GM20000 (cell line): ENCODE results near the gene TCF7.

Experiments used
- DNase-seq: peaks from one replicate; pipeline ENCODE4 v3.0.0; 2012; ENCODE audit warnings: low spot score
- TF ChIP-seq, protein P1 (sequence below): IDR thresholded peaks from 2 replicates; pipeline ENCODE4 v1.5.1; 2012; ENCODE audit warnings: mild to moderate bottlenecking, control low read depth; ENCODE audit errors: extremely low read depth, missing control alignments

Gene TCF7

DNA sequence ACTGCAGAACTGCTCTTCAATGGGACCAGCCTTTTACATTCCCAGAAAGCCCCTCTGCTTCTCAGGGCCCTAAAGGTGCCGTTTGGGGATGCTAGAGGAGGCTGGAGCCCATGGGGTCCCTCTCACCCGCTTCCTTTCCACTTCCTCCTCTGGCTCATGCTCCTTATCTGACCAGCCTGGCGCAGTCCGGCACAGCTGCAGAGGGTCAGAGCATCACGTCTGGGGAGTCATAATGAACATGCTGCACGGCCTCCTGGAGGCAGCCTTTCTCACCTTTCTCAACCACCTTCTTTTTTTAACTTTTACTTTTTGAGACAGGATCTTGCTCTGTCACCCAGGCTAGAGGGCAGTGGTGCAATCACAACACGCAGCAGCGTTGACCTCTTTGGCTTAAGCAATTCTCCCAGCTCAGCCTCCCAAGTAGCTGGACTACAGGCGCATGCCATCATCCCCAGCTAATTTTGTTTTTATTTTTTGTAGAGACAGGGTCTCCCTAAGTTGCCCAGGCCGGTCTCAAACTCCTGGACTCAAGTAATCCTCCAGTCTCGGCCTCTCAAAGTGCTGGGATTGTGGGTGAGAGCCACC, 15.1 kb upstream of the TCF7 start:
- TF ChIP-seq, protein P1, sequence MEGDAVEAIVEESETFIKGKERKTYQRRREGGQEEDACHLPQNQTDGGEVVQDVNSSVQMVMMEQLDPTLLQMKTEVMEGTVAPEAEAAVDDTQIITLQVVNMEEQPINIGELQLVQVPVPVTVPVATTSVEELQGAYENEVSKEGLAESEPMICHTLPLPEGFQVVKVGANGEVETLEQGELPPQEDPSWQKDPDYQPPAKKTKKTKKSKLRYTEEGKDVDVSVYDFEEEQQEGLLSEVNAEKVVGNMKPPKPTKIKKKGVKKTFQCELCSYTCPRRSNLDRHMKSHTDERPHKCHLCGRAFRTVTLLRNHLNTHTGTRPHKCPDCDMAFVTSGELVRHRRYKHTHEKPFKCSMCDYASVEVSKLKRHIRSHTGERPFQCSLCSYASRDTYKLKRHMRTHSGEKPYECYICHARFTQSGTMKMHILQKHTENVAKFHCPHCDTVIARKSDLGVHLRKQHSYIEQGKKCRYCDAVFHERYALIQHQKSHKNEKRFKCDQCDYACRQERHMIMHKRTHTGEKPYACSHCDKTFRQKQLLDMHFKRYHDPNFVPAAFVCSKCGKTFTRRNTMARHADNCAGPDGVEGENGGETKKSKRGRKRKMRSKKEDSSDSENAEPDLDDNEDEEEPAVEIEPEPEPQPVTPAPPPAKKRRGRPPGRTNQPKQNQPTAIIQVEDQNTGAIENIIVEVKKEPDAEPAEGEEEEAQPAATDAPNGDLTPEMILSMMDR, result no peak
- no peak for DNase-seq

DNA sequence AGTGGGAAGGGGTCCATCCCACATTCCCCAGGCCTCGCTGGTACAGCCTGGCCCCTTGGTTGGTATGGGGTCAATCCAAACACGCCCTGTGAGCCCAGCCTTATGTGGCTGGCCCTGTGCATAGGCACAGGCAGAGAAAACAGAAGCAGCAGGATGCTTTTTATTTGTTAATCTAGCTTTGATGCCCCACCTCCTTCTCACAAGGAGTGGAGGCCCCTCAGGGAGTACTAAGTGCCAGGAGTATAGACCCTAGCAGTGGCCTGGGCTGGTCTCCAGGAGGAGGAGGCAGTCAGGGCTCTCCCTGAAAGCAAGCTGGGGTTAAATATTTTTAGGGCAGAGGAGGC, 14.6 kb upstream of the TCF7 start:
- DNase-seq, result no peak
- TF ChIP-seq, protein P1, result no peak

DNA sequence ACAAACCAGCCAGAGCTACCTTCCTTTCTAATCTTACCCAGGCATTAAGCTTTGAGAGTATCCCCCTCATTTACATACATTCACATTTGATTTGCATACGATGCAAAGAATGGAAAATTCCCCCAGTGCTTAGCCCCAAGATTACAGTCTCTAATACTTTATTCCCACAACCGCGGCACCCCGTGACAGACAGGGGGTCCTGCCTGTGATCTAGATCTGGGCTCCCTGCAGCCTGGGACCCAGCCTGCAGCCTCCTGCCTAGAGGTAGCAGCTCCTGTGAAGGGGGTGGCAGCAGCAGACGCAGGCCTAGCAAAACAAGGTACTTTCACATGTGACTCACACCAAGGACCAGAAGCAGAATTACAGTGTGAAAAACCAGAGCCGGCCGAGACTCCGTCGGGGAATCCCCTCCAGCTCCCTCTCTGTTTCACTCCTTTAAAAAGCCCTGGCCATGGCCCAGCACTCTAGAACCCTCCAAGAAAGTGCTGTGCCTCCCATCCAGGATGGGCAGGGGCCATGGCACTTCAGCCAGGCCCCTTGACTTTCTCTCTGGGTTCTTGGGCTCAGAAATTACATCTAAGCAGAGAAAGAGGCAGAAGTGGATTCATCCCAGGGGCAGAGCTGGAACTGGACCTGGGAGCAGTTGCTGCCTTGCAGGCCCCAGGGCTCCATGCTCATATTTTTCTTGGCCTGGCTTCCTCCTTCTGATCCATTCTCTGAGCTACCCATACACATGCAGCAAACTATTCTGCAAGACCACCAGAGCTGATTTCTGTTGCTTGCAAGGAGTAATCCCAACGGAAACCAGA, 14.0 kb upstream of the TCF7 start:
- TF ChIP-seq, protein P1, result no peak
- peak; percentile 86 for DNase-seq

DNA sequence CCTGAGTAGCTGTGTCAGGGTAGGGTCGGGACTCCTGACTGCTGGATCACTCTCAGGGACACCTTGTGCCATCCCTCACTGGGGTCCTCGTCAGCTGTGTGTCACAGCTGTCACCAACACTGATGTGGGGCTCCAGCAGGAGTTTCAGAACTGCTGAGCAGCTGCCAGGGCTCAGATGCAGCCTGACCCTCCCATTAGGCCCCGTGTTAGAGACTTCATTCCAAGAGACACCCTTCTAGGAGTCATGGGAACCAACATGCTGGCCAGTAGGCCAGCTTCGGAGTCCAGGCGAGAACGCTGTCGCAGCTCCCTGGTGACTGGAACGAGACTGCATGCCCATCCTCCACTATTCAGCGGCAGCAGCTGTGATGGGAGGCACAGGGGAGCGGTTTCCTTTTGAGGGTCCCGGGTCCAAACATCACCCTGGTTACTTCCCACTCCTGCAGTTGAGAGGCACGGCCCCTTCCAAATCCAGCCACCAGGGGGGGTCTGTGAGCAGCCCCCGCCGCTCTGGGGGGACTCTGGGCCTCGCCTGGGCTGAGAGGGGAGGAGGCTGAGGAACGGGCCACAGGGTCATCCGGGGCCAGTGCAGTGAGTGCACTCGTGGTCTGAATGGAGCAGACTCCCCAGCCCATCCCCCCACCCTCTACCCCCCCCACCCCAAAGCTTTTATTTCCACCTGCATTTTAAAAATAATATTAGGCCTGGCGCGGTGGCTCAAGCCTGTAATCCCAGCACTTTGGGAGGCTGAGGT, 12.6 kb upstream of the TCF7 start:
- DNase-seq, result peak; percentile 69
- TF ChIP-seq, protein P1, result peak; percentile 70

DNA sequence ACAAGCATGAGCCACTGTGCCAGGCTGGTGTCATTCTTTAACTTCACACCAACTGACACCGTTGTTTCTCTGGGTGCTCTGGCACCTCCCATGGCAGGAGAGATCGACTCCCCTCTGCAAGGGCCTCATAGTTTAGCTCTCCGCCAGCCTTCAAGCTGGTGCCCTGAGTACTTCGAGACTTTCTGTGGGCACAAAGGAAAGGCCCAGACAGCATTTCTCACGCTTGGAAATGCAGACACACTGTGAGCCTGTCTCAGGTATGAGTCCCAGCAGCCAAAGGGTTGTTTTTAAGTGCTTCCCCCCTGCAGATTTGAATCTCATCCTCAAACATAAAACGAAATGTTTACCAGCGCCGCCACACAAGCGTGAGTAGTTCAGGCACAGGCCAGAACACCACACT, 11.1 kb upstream of the TCF7 start:
- DNase-seq, result no peak
- TF ChIP-seq, protein P1, result no peak

DNA sequence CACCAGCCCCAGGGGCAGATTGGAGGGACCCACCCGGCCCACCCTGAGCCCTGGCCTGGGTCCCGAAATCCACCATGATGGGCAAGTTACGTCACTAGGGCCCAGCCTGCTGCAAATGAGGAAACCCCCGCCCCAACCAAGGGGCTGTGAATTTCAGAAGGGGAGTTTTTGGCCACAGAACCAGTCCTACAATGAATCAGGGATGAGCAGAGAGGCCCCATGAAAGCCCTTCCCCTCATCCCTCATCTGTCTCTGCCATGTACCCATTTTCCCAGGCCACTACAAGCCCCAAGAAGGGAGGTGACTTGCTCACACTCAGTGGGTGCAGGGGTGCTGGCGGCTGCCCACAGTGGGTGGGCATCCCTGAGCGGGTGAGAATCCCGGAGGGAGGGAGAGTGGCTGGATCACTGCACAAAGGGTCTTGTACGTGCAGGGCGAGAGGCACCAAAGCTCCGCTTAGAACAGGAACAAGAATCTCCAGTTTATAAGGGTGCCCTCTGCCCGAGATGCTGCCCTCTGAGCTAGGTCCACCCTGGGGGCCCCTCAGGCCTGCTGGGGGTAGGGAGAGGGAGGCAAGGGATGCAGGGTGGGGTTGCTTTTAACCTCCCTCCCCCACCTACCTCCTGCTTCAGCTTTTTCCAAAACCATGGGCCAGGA, 10.4 kb upstream of the TCF7 start:
- TF ChIP-seq, protein P1, result no peak
- no peak for DNase-seq
